ENCODE data around the gene DAND5. TPM values are rescaled to one million over a fixed set of nuclear protein-coding genes. Genes with fewer than 3 reads are reported as not detected.

Gene DAND5
- total RNA-seq, 2 experiments from 2014 or later: not detected

DNA sequence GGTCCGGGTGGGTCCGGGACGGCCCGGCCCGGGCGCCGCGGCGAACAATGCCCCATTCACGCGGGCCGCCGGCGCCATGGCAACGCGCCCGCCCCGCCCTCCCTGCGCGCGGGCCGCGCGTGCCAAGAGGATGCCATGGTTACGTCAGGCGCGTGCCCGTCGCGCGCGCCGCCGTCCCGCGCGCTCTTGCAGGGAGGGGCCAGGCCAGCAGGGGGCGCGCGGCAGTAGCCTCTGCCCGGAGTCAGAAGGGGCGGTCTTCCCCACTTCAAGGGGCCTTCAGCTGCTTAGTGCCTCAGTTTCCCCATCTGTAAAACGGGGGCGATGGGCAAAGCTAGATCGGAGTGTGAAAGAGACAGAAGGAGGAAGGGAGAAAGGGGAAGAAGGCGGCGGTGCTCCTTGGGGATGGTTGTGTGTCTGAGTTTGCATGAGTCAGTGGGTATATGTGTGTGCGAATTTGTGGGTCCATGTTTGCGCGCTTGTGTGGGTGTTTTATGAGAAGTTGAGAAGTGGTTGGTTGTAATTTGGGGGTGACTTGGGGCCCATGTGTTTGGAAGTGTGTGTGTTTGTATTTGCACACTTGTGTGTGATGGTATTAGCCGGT lies 14.3 kb downstream of the DAND5 start:
- Mint-ChIP-seq H3K36me3 (no peaks in the 10 kb centered on the region), H3K4me1 (peaks cover 2% of the 10 kb centered on the region)

DNA sequence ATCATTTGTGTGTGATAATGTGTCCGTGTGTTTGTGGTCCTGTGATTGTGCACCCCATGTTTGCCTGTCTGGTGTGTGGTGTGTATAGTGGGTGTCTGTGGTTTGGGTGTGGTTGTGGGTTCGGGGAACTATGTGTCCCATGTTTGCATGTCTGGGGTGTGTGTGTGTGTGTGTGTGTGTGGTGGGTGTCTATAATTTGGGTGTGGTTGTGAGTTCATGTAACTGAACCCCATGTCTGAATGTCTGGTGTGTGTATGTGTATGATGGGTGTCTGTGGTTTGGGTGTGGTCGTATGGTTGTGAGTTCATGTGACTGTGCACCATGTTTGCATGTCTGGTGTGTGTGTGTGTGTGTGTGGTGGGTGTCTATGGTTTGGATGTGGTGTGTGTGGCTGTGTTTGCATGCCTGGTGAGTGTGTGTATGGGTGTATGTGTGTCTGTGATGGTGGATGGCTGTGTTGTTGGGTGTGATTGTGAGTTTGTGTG lies 14.8 kb downstream of the DAND5 start:
- Mint-ChIP-seq H3K4me1 (peaks cover 2% of the 10 kb centered on the region), H3K9me3 (no peaks in the 10 kb centered on the region), H3K4me3 (no peak overlapping the region), H3K27me3 (no peaks in the 10 kb centered on the region), H3K36me3 (no peaks in the 10 kb centered on the region), H3K27ac (no peak overlapping the region)
- DNase-seq (no peak), ATAC-seq (ENCODE audit: low read depth) (no peak)
- POLR2A ChIA-PET: interaction anchor here (1.5 kb wide), 1 partner anchor 77 kb away, joined by 7 read pairs; no protein-coding TSS in a partner anchor

More for the DNA sequence above, 14.3 kb downstream of the DAND5 start:
- DNase-seq (peak; percentile 93), ATAC-seq (ENCODE audit: low read depth) (peak; percentile 77)
- POLR2A ChIA-PET: no interaction called here
- H3K27me3 Mint-ChIP-seq: no peaks in the 10 kb centered on the region
- no peaks in the 10 kb centered on the region for H3K9me3 Mint-ChIP-seq
- H3K4me3 Mint-ChIP-seq: no peak overlapping the region
- H3K27ac Mint-ChIP-seq: no peak overlapping the region

DNA sequence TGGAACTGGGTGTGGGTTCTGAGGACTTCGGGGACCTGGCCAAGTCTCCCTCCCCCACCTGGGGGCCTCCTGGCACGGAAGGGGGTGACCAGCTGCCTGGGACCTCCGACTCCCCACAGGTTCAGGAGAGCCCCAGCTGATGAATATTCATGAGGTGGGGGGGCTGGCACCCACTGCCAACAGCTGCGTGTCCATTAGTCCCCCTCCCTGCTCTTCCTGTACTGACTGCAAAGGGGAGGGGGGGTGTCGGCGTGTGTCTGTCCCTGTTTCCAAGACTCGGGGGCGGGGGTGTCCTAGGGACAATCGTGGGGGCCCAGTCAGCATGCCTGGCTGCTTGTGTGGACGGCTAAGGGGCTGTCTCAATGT lies 15.3 kb downstream of the DAND5 start:
- POLR2A ChIA-PET: interaction anchor here (1.5 kb wide), 1 partner anchor 76 kb away, joined by 7 read pairs; no protein-coding TSS in a partner anchor
- H3K4me3 Mint-ChIP-seq: no peak overlapping the region
- no peak overlapping the region for H3K27ac Mint-ChIP-seq
- H3K4me1 Mint-ChIP-seq: peaks cover 2% of the 10 kb centered on the region
- no peak for DNase-seq
- no peaks in the 10 kb centered on the region for H3K36me3 Mint-ChIP-seq
- H3K9me3 Mint-ChIP-seq: no peaks in the 10 kb centered on the region
- no peak for ATAC-seq (ENCODE audit: low read depth)
- H3K27me3 Mint-ChIP-seq: no peaks in the 10 kb centered on the region

GRCh38 chr19:12985049-12985776 lies 15.8 kb downstream of the DAND5 start:
- no peak for DNase-seq
- Mint-ChIP-seq H3K9me3 (no peaks in the 10 kb centered on the region), H3K4me3 (no peak overlapping the region), H3K27ac (no peak overlapping the region), H3K36me3 (no peaks in the 10 kb centered on the region), H3K4me1 (peaks cover 2% of the 10 kb centered on the region), H3K27me3 (no peaks in the 10 kb centered on the region)
- POLR2A ChIA-PET: interaction anchor here (1.5 kb wide), 1 partner anchor 76 kb away, joined by 7 read pairs; no protein-coding TSS in a partner anchor
- ATAC-seq (ENCODE audit: low read depth): no peak

- no peak for DNase-seq
- Mint-ChIP-seq H3K27me3 (peaks cover 2% of the 10 kb centered on the region), H3K4me1 (peaks cover 2% of the 10 kb centered on the region), H3K27ac (no peak overlapping the region), H3K9me3 (no peaks in the 10 kb centered on the region), H3K36me3 (no peaks in the 10 kb centered on the region), H3K4me3 (no peak overlapping the region)
- POLR2A ChIA-PET: no interaction called here
- no peak for ATAC-seq (ENCODE audit: low read depth)
Observed at GRCh38 chr19:12986726-12987125, 17.4 kb downstream of the DAND5 start.

- POLR2A ChIA-PET: no interaction called here
- no peak overlapping the region for H3K4me3 Mint-ChIP-seq
Observed at GRCh38 chr19:12987190-12987589, 17.8 kb downstream of the DAND5 start.

DNA sequence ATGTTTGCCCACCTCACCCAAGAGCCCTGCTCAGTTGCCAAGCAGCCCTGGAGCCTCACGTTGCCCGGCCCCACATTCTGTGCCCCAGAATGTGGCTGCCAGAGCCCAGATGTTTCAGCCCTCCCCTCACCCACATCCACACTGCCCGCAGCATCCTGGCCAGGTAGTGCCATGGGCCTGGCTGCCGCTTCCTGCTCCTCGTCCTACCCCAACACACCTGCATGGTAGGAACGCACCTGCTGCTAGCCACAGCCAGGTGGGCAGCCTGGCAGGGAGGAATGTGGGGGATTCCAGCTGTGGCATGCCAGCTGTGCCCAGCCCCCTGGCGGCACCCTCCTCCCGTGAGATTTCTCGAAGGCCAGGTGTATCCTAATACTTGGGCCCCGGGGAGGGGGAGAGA lies 18.4 kb downstream of the DAND5 start:
- H3K27me3 Mint-ChIP-seq: peaks cover 2% of the 10 kb centered on the region
- no peak overlapping the region for H3K4me3 Mint-ChIP-seq
- ATAC-seq (ENCODE audit: low read depth) (no peak), DNase-seq (no peak)
- POLR2A ChIA-PET: no interaction called here
- no peaks in the 10 kb centered on the region for H3K9me3 Mint-ChIP-seq
- H3K36me3 Mint-ChIP-seq: no peaks in the 10 kb centered on the region
- no peak overlapping the region for H3K27ac Mint-ChIP-seq
- peaks cover 2% of the 10 kb centered on the region for H3K4me1 Mint-ChIP-seq

More at GRCh38 chr19:12987190-12987589, 17.8 kb downstream of the DAND5 start:
- Mint-ChIP-seq H3K9me3 (no peaks in the 10 kb centered on the region), H3K4me1 (peaks cover 2% of the 10 kb centered on the region), H3K36me3 (no peaks in the 10 kb centered on the region), H3K27ac (no peak overlapping the region), H3K27me3 (peaks cover 2% of the 10 kb centered on the region)
- no peak for ATAC-seq (ENCODE audit: low read depth)
- DNase-seq: no peak

DNA sequence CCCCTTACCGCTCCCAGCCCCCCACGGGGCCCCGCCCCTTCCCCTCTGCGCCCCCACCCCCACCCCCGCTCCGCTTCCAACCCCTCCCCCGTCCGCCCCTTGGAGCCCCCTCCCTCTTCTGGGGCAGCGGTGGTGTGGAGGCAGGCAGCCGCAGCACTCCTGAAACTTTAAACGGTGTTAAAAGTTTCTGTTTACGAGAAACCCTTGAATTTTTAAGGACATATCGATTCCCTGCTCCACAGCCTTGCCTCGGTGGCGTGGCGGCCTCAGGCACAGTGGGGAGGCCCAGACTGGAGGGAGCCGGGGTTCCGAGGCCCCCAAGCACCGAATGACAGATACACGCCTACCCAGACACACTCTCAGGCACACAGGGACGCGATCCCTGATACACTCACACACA lies 21.1 kb downstream of the DAND5 start:
- Mint-ChIP-seq H3K36me3 (no peaks in the 10 kb centered on the region), H3K27ac (no peak overlapping the region), H3K4me1 (peaks cover 5% of the 10 kb centered on the region), H3K27me3 (peaks cover 22% of the 10 kb centered on the region), H3K9me3 (no peaks in the 10 kb centered on the region), H3K4me3 (no peak overlapping the region)
- ATAC-seq (ENCODE audit: low read depth): no peak
- DNase-seq: no peak
- POLR2A ChIA-PET: no interaction called here

GRCh38 chr19:12990853-12991252 lies 21.5 kb downstream of the DAND5 start:
- Mint-ChIP-seq H3K27ac (no peak overlapping the region), H3K27me3 (peaks cover 22% of the 10 kb centered on the region), H3K4me1 (peaks cover 5% of the 10 kb centered on the region), H3K9me3 (no peaks in the 10 kb centered on the region), H3K36me3 (no peaks in the 10 kb centered on the region), H3K4me3 (no peak overlapping the region)
- POLR2A ChIA-PET: no interaction called here
- no peak for DNase-seq
- ATAC-seq (ENCODE audit: low read depth): no peak

- DNase-seq (no peak), ATAC-seq (ENCODE audit: low read depth) (no peak)
- Mint-ChIP-seq H3K9me3 (no peaks in the 10 kb centered on the region), H3K4me3 (no peak overlapping the region), H3K27me3 (peaks cover 24% of the 10 kb centered on the region), H3K27ac (no peak overlapping the region), H3K36me3 (no peaks in the 10 kb centered on the region), H3K4me1 (peaks cover 5% of the 10 kb centered on the region)
- POLR2A ChIA-PET: no interaction called here
Observed at GRCh38 chr19:12991296-12991695, 21.9 kb downstream of the DAND5 start.

- no peak overlapping the region for H3K27ac Mint-ChIP-seq
- peaks cover 29% of the 10 kb centered on the region for H3K27me3 Mint-ChIP-seq
- ATAC-seq (ENCODE audit: low read depth) (no peak), DNase-seq (no peak)
- no peaks in the 10 kb centered on the region for H3K36me3 Mint-ChIP-seq
- no peak overlapping the region for H3K4me3 Mint-ChIP-seq
- POLR2A ChIA-PET: no interaction called here
- H3K4me1 Mint-ChIP-seq: peaks cover 5% of the 10 kb centered on the region
- H3K9me3 Mint-ChIP-seq: no peaks in the 10 kb centered on the region
Observed at GRCh38 chr19:12992729-12993128, 23.4 kb downstream of the DAND5 start.

GRCh38 chr19:12993562-12993961 lies 24.2 kb downstream of the DAND5 start:
- DNase-seq (no peak), ATAC-seq (ENCODE audit: low read depth) (no peak)
- Mint-ChIP-seq H3K4me1 (peaks cover 5% of the 10 kb centered on the region), H3K9me3 (no peaks in the 10 kb centered on the region), H3K27me3 (peaks cover 34% of the 10 kb centered on the region), H3K4me3 (no peak overlapping the region), H3K27ac (no peak overlapping the region), H3K36me3 (no peaks in the 10 kb centered on the region)
- POLR2A ChIA-PET: no interaction called here

- Mint-ChIP-seq H3K27ac (peak within 1 kb of the TSS; percentile 67), H3K4me3 (peak within 1 kb of the TSS; percentile 89), H3K4me1 (peaks cover 5% of the 10 kb centered on the region), H3K27me3 (peaks cover 34% of the 10 kb centered on the region), H3K9me3 (no peaks in the 10 kb centered on the region), H3K36me3 (no peaks in the 10 kb centered on the region)
- POLR2A ChIA-PET: no interaction called here
- DNase-seq (peak; percentile 76), ATAC-seq (ENCODE audit: low read depth) (peak; percentile 48)
Observed at GRCh38 chr19:12994701-12995595, 25.6 kb downstream of the DAND5 start, which contains the start of gene NFIX. Gene NFIX (plus strand): TSS chr19:12995475. CDS start chr19:12995838, 363 bp downstream.

Measured in activated naive CD8-positive, alpha-beta T cell treated with anti-CD3 and anti-CD28 coated beads, Interleukin-2, amount 10 ng/mL, durations not matched to agents 7 days and 5 days (primary cell).